Sigmoid colon (tissue), 4 donors: Measurements from ENCODE around the gene ELP2.

Experiments
- CTCF ChIP-seq, 4 experiments: fragments of 450-650 bp in 3 of 4; fragments of 200-600 bp in 1 of 4; IDR thresholded peaks; one replicate each; pipeline ENCODE4 v1.5.1; 2016 to 2019; ENCODE audit warnings: antibody characterized with exemption in 4 of 4, mild to moderate bottlenecking in 3 of 4, moderate library complexity in 2 of 4
- POLR2AphosphoS5 ChIP-seq, 4 donors: sonication (generic); formaldehyde crosslinking; IDR thresholded peaks; one replicate each; pipeline ENCODE4 v1.6.1; 2017; ENCODE audit warnings: antibody characterized with exemption in 4 of 4

- no peak for TF ChIP-seq POLR2AphosphoS5 (IDR thresholded peaks at IDR 0.05)
- no peak for TF ChIP-seq CTCF (IDR thresholded peaks at IDR 0.05)
Measured at GRCh38 chr18:36160959-36161371, 31.3 kb downstream of the ELP2 start.
